K562 treated with DMSO at 1 percent for 4 hours (cell line): ENCODE results near the gene POLR2M. TPM values are rescaled to one million over a fixed set of nuclear protein-coding genes. Genes with fewer than 3 reads are reported as not detected.

Source experiments
- total RNA-seq: library from RNA; unstranded; fragments of 300-600 nt; gene quantifications from 2 replicates; pipeline ENCODE4 v1.2.3, GENCODE V29; 2022; ENCODE audit not compliant: insufficient read depth

POLR2M gene
- total RNA-seq, result 50.4 and 65.5 TPM in 2 replicates

GRCh38 chr15:57706405-57707209, at the start of gene POLR2M:
TSS of gene POLR2M (plus strand) at chr15:57706714. CDS start at chr15:57706843, 129 bp downstream.

Other genes starting within 250 kb of the POLR2M start
- not detected in 2 replicates for gene MYZAP, start 114.8 kb upstream of the POLR2M start, total RNA-seq